ENCODE results near the gene COPA.

DNA sequence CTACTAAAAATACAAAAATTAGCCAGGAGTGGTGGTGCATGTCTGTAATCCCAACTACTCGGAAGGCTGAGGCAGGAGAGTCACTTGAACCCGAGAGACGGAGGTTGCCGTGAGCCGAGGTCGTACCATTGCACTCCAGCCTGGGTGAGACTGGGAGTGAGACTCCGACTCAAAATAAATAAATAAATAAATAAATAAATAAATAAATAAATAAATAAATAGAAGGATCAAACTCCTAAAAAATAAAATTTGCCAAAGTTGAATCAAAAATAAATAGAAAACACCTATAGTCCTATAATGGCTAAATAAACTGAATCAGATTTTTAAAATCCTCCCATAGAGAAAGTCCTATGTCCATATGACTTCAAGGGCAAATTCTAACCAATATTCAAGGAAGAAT, 42.9 kb downstream of the COPA start:
- TF ChIP-seq, protein P1, sequence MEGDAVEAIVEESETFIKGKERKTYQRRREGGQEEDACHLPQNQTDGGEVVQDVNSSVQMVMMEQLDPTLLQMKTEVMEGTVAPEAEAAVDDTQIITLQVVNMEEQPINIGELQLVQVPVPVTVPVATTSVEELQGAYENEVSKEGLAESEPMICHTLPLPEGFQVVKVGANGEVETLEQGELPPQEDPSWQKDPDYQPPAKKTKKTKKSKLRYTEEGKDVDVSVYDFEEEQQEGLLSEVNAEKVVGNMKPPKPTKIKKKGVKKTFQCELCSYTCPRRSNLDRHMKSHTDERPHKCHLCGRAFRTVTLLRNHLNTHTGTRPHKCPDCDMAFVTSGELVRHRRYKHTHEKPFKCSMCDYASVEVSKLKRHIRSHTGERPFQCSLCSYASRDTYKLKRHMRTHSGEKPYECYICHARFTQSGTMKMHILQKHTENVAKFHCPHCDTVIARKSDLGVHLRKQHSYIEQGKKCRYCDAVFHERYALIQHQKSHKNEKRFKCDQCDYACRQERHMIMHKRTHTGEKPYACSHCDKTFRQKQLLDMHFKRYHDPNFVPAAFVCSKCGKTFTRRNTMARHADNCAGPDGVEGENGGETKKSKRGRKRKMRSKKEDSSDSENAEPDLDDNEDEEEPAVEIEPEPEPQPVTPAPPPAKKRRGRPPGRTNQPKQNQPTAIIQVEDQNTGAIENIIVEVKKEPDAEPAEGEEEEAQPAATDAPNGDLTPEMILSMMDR (conservative IDR thresholded peaks at IDR 0.05; ENCODE audit: low read length) = no peak
- TF ChIP-seq EZH2phosphoT487 (IDR thresholded peaks at IDR 0.05; ENCODE audit: borderline replicate concordance) = no peak
